ENCODE results near the gene WDR45B.
"Not testable (repeated sequence)": the region's sequence is repeated elsewhere in the genome, so short reads cannot be mapped to it uniquely, and the experiment has no call there.

The WDR45B gene

DNA sequence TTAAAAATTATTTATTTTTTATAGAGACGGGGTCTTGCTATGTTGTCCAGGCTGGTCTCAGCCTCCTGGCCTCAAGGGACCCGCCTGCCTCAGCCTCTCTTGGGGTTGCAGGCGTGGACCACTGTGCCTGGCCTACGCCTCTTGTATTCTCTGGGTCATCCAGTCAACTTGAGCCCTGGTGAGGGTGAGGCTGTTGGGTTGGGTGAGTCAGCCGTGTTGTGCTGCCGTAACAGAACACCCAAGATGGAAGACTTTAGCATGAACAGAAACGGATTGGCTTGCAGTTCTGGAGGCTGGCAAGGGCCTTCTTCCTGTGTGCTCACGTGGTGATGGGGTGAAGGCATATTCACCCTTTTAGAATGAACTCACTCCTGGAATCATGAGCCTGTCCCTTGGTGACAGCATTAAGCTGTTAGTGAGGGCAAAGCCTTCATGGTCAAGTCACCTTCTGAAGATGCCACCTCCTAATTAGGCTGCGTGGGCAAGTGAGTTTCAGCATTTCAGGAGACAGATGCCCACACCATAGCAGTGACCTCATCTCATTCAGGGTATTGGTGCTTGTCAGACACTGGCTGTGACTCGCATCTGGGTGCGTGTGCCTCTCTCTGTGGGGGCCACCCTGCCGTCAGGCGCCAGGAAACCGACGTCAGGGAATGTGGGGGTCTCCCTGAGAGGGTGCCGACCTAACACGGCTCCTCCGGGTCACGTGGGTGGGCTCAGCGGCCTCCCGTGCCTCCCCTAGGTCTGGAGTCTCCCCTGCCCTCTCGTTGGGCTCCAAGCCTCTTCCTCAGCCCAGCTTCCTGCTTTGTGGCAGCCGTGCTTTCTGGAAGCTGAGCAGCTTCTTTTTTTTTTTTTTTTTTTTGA, 49.8 kb downstream of the WDR45B start:
- DNase-seq, result no peak

DNA sequence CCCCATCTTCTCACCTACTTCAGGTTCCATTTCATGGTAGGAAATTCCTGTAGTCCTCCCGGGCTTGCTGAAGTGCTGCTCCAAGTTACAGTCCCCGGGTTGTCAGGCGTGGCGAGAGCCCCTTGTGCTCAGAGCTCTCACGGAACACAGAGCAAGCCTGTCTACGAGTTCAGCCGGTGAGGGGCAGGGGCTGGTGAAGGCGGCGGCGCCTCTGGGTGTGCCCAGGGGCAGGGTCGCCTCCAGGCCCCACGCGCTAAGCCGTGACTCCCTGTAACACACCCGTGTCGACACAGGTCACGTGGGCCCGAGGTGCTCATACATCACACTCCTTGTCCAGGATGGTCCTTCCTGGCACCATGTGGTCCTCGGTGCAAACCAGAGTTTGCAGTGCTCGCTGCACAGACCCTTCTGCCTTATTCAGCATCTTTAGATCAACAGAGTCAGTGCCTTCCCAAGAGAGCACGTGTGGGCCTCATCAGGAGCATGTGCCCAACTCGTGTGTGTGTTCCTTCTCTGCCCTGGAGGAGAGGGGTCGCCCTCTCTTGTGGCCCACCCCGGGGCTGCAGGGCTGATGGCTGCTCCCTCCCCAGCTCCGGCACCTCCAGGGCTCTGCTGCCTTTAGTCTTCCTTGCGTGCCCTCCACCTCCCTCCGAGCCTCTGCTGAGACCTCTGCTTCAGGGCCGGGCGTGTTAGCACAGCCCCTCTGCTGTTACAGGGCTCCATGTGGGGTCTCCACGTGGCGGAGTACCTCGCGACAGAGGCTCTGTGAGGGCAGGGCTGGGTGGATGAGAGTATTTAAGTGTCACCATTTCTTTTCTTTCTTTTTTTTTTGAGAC, 51.2 kb downstream of the WDR45B start:
- no peak for DNase-seq

DNA sequence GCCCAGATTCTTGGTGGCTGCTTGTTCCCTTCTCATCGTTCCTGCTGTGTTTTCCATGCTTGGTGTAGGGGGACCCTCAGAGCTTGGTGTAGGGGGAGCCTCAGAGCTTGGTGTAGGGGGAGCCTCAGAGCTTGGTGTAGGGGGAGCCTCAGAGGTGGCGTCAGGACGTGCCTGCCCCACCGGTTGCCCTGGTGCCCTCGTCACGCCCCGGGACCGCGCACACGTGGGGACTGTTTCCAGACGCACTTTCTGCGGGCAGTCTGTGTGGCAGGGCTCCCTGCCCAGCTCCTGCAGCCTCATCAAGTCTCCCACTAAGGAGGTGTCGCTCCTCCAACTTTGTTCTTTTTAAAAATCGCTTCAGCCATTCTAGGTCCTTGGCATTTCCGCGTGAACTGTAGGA, 51.9 kb downstream of the WDR45B start:
- no peak for DNase-seq

DNA sequence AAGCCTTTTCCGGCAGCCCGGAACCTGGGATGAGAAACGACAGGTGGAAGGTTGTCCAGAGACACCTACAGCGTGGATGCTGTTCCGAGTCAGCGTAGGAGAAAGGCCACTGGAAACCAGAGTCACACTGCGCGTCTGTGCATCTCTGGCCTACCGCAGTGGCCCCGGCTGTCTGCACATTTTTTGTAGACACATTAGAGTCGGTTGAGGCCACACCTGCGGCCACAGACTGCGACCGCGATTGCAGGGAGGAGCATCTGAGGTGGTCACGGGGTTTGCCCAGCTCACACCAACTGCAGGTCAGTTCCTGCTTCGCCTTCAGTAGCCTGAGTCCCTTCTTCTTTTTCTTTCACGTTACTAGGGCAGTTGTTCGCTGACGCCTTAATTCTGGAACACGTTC, 52.4 kb downstream of the WDR45B start:
- DNase-seq, result no peak

DNA sequence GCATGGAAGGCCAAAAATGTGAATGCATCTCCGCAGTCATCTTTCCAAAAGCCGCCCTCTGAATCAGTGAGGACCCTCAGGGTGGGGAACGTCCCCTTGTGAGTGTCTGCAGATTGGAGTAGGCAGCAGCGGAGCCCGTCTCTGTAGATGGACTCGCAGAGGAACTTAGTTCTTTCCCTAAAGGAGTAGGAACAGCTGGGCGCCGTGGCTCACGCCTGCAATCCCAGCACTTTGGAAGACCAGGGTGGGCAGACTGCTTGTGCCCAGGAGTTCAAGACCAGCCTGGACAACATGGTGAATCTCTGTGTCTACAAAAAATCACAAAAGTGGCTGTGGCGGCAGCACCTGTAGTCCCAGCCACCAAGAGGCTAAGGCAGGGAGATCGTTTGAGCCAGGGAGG, 53.7 kb downstream of the WDR45B start:
- no peak for DNase-seq

DNA sequence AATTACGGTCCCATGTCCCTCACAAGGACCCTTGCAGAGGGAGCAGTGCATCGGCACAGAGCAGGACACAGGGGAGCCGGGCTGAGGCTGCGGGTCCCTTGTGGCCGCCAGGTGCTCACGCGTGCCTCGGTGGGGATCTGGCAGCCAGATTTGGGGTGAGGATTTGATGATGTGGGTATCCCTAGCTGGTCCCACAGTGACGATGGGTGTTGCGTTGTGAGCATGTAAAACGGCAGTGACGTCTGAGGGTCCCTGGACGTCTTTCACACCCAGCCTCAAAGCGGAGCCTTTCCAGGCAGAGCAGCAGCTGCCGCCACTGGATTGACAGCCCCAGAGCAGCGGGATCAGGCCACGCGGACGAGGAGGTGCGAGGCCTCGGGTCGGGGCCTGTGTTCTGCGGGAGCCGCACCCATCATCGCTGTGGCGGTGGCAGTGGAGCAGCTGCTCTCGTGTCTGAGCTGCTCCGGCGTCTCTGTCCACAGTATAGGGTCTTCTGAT, 54.6 kb downstream of the WDR45B start:
- no peak for DNase-seq

DNA sequence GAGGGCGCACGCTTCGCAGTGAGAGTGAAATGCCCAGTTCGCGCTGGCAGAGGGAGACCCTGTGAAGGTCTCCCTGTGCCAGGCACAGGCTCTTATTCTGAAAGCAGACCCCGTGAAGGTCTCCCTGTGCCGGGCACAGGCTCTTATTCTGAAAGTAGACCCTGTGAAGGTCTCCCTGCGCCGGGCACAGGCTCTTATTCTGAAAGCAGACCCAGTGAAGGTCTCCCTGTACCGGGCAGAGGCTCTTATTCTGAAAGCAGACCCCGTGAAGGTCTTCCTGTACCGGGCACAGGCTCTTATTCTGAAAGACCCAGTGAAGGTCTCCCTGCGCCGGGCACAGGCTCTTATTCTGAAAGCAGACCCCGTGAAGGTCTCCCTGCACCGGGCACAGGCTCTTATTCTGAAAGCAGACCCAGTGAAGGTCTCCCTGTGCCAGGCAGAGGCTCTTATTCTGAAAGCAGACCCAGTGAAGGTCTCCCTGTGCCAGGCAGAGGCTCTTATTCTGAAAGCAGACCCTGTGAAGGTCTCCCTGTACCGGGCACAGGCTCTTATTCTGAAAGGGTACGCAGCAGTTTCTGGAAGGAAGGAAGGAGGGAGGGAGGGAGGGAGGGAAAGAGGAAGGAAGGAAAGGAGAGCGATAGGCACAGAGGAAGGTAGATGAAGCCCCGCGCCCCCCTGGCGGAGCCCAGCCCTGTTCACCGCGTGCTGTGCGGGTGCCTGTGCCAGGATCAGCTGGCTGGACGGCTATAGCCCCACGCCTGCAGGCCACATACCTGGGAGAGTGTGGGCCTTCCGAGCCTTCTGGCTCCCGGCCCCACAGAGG, 55.3 kb downstream of the WDR45B start:
- peak; percentile 23 to 55 for DNase-seq

DNA sequence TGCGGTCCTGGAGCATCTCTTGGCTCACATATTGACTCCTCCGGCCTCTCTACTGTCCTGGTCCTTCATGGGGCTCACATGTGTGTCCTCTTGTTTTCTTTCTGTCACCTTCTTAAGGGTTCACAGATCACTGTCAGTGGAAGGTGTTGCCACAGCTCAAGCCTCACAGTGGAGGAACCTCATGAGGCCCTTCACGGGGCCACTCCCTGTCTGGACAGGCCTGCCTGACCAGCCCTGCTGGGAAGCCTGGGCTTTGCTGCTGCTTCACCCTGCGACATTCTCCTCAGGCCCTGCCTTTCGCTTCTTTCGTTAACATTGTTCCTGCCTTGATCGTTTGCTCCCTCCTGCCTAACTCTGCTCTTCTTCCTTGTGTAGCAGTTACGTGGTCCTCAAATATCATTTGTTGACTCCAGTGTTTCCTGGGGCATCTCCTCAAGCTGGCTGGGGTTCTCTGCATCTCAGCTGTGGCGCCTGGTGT, 55.9 kb downstream of the WDR45B start:
- DNase-seq, result no peak

DNA sequence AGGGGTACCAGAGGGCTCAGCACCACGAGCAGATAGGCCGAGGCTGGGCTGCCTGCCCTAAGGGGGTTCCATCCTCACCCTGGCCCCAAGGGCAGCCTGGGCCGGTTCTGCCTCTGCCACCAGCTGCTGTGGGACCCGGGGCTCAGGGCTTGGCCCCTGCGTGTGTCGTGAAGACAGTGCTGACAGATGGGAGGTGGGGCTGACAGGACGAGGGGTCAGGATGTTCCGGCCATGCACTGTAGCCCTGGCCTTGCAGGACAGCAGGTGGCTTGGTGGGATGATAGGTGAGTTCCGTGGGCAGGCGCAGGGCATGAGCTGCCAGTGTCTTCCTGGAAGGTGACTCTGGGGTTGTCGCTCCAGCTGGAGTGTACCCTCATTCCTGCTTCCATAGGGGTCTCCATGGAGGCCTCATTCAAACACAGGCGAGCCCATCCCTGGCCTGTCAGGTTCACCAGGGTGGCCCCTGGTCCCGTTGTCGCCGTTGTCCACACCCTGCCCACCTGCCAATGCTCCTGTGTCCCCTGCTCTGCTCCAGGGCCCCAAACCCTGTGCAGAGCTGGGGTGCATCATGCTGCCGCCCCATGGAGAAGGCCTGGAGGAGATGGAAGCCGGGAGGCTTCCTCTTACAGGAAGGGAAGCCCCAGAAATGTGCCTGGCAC, 57.2 kb downstream of the WDR45B start:
- no peak for DNase-seq

DNA sequence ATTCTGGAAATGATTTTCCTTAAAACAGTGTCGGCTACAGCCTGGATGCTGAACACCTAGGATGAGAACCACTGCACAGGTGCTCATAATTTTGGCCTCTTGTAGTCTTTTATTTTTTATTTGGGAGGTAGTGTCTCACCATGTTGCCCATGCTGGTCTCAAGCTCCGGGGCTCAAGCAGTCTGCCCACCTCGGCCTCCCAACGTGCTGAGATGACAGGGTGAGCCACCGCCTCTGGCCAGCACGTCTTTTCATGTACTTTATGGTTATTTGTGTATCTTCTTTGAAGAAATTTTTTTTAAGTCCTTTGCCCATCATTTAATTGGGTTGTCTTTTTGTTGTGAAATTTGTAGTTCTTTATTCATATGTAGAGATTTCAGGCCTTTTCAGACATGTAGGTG, 58.0 kb downstream of the WDR45B start:
- no peak for DNase-seq

DNA sequence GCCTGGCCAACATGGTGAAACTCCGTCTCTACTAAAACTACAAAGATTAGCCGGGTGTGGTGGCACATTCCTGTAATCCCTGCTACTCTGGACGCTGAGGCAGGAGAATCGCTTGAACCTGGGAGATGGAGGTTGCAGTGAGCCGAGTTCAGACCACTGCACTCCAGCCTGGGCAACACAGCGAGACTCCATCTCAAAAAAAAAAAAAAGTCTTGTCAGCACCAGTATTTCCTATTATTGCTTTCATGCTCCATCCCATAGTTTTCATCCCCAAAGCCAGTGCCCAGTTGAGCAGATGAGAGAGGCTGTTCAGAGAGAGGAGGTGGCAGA, 58.4 kb downstream of the WDR45B start:
- DNase-seq, result no peak

DNA sequence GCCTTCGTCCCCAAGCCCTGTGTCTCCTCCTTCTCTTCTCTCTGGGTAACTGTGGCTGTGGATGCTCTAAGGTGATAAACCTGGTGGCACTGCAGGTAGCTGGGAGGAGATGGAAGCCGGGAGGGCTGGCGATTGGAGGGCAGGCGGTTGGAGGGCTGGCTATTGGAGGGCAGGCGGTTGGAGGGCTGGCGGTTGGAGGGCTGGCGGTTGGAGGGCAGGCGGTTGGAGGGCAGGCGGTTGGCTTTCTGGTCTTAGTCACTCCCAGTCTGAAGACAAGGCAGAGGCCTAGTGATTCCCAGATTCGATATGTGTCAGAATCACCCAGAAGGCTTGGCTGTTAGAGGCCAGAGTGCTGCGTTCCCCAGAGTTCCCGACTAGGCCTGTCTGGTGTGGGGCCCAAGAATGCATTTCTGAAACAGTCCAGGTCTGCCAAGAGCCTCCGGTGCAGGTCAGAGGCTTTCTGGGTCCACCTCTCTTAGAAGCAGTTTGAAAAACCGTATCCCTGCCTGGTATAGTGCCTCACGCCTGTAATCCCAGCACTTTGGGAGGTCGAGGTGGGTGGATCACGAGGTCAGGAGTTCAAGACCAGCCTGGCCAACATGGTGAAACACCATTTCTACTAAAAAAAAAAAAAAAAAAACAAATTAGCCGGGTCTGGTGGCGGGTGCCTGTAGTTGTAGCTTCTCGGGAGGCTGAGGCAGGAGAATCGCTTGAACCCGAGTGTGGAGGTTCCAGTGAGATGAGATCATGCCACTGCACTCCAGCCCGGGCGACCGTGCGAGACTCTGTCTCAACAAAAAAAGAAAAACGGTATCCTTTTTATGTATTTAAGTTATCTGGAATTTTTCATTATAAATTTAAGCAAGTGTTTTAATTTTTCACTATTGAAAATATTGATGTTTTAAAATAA, 59.7 kb downstream of the WDR45B start:
- DNase-seq, result no peak

DNA sequence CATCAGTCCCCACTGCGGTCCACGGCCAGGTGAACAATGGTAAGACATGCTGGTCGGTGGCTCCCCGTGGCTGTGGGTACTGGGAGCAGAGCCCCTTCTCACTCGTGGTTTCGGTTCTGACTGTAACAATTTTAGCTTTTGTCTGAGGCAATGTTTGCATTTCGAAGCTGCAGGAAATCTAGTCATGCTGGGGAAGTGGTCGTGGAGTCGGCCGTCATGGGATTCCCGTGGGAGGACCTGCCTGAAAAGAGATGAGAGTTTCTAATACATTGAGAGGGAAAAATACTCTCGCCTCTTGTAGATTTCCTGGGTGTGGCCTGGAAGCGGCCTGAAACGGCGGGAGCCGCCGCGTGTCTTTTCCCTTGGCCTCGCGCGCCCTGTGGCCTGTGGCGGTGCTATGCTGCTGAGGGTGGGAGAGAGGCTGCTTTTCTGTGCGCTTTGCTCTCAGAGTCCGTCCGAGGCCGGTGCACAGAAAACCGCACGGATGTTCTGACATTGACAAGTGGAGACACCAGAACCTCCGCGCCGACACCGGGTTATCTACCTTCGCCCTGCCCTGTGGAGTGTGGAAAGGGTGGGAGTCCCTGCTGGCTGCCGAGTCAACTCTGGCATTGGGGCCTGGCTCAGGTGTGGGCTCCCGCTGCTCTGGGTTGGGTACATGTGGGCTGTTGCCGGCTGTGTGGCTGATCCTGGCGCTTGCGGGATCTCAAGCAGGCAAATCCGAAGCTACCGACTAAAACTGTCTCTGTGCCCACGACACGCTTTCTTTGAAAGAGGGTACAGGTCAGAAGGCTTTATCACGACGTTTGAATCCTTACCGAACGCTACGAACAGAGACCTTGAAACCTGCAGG, 60.8 kb downstream of the WDR45B start:
- no peak for DNase-seq

DNA sequence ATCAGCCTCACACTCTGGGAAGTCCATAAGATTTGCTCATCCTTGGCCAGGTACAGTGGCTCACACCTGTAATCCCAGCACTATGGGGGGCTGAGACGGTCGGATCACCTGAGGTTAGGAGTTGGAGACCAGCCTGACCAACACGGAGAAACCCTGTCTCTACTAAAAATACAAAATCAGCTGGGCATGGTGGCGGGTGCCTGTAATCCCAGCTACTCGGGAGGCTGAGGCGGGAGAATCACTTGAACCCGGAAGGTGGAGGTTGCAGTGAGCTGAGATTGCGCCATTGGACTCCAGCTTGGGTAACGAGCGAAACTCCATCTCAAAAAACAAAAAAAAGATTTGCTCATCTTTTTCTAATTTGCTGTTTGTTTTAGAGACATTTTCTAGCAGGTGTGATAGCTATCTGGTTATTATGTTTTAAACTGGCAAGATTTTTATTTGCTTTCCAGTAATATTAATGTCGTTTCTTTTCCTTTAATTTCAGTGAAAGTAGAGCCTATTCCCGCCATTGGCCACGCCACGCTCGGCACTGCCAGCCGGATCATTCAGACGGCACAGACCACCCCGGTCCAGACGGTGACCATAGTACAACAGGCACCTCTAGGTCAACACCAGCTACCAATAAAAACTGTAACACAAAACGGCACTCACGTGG, 61.5 kb downstream of the WDR45B start:
- no peak for DNase-seq

DNA sequence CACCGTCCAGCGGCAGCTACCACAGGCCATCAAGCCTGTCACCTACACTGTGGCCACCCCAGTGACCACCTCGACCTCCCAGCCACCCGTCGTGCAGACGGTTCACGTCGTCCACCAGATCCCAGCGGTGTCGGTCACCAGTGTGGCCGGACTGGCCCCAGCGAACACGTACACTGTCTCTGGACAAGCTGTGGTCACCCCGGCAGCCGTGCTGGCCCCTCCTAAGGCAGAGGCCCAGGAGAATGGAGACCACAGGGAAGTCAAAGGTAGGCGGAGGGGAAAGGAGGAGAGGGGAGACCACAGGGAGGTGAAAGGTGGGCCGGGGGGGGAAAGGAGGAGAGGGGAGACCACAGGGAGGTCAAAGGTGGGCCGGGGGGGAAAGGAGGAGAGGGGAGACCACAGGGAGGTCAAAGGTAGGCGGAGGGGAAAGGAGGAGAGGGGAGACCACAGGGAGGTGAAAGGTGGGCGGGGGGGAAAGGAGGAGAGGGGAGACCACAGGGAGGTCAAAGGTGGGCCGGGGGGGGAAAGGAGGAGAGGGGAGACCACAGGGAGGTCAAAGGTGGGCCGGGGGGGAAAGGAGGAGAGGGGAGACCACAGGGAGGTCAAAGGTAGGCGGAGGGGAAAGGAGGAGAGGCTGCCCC, 62.2 kb downstream of the WDR45B start:
- DNase-seq, result not testable (repeated sequence)

DNA sequence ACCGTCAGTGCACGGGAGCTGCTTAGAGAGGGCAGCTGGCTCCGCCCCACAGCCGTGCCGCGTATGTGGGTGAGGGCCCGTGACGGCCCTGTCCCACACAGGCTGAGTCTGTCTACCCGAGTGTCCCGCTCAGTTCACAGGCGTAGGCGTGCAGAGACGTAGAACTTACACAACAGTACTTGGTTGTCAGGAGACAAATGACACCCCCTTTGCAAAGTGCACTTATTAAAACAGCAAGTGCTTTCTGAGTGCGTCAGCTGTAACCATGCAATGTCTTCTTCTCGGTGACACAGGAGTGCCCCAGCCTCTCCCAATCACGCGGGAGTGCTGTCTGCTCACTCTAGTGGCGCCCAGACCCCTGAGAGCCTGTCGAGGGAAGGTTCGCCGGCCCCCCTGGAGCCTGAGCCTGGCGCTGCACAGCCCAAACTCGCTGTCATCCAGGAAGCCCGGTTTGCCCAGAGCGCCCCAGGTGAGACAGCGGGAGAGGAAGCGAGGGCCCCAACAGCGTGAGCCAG, 64.5 kb downstream of the WDR45B start:
- peak in 1 of 2 experiments; percentile 15 for DNase-seq

DNA sequence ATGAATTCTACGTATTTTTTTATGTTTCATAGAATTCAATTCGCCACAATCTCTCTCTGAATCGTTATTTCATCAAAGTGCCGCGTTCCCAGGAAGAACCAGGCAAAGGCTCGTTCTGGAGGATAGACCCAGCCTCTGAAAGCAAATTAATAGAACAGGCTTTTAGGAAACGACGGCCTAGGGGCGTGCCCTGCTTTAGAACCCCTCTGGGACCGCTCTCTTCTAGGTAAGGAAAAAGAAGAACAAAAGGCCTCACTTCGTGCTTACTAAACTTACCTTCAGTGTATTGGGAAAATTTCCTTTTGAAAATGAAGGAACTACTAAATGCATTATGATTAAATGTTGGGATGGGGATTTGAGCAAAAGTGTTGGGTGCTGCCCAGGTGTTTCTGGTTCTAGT, 65.5 kb downstream of the WDR45B start:
- DNase-seq, result no peak

DNA sequence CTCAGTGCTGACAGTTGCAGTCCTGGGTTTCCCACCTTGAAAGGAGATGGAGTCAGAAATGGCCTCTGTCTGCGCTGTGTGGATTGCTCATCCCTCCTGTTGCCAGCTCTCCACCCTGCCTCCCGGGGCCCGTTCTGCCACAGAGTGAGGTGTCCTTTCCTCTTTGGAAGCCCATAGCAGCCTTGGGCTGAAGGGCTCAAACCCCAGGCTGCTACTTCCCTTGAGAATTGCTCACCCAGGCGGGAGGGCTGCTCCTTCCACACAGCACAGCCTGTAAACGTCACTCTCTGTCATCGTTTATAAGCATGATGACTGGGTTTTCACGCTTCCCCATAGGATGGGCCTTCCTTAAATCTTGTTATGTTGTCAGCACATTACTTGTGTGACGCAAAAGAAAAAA, 66.0 kb downstream of the WDR45B start:
- no peak for DNase-seq

DNA sequence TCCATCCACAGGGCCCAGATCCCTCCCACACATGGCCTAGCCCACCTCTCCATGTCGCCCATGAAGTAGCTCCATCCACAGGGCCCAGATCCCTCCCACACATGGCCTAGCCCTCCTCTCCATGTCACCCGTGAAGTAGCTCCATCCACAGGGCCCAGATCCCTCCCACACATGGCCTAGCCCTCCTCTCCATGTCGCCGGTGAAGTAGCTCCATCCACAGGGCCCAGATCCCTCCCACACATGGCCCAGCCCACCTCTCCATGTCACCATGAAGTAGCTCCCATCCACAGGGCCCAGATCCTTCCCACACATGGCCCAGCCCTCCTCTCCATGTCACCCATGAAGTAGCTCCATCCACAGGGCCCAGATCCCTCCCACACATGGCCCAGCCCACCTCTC, 68.3 kb downstream of the WDR45B start:
- not testable (repeated sequence) for DNase-seq

Measured in stimulated activated CD4-positive, alpha-beta T cell treated with anti-CD3 and anti-CD28 coated beads, Interleukin-4, amount 100 ng/mL, for 4 hours (primary cell).